ENCODE measurements around the gene ORMDL2.

GRCh38 chr12:55823419-55823818 lies 5.6 kb downstream of the ORMDL2 start:
- TF ChIP-seq POLR2A (IDR thresholded peaks at IDR 0.05; ENCODE audit: low read length), result no peak
- TF ChIP-seq GATA1 (IDR thresholded peaks at IDR 0.05; ENCODE audit: low read depth, low read length), result no peak

All from erythroblast (primary cell).